NCI-H1436 treated with DMSO at 0.1 percent for 48 hours (cell line): Measurements from ENCODE around the gene RHOH.

Experiments
- DNase-seq: peaks from one replicate; lab custom pipeline; 2025; lab: John Stamatoyannopoulos, UW

Gene RHOH

GRCh38 chr4:40295572-40295971 is 98.7 kb downstream of the RHOH start:
- no peak for DNase-seq
